Esophagus squamous epithelium (tissue), 5 donors: ENCODE measurements around the gene SYTL2. TPM values are rescaled to one million over a fixed set of nuclear protein-coding genes. Genes with fewer than 3 reads are reported as not detected.

Experiments used
- DNase-seq: peaks from one replicate; lab custom pipeline; 2025; lab: John Stamatoyannopoulos, UW
- H3K27ac ChIP-seq, 4 donors: fragments of 200-600 bp; sonication (generic); one replicate each; pipeline ENCODE4 v1.5.1; 2016 to 2019; ENCODE audit warnings: mild to moderate bottlenecking in 1 of 4
- H3K27me3 ChIP-seq, 4 donors: fragments of 200-600 bp; sonication (generic); 1 replicate in 3 of 4; 2 replicates in 1 of 4; pipeline versions ENCODE4 v1.5.1 to v1.6.0; 2017 to 2021; ENCODE audit warnings: antibody characterized with exemption in 1 of 4
- H3K36me3 ChIP-seq, 3 donors: fragments of 200-600 bp; sonication (generic); one replicate each; pipeline ENCODE4 v1.5.1; 2016 to 2019
- H3K4me1 ChIP-seq, 3 donors: fragments of 200-600 bp; sonication (generic); one replicate each; pipeline ENCODE4 v1.5.1; 2017 to 2019
- H3K4me3 ChIP-seq, 4 donors: fragments of 200-600 bp; sonication (generic); 1 replicate in 3 of 4; 2 replicates in 1 of 4; pipeline ENCODE4 v1.5.1; 2016 to 2019; ENCODE audit warnings: mild to moderate bottlenecking in 2 of 4, moderate library complexity in 1 of 4
- H3K9me3 ChIP-seq, 3 donors: fragments of 200-600 bp; sonication (generic); one replicate each; pipeline ENCODE4 v1.5.1; 2016 to 2019
- POLR2A ChIP-seq, 4 donors: fragments of 450-650 bp; IDR thresholded peaks; one replicate each; pipeline ENCODE4 v1.6.1; 2017; ENCODE audit warnings: antibody characterized with exemption in 4 of 4, mild to moderate bottlenecking in 4 of 4, moderate library complexity in 3 of 4
- WGBS, 2 donors: methylation state at CpG; one replicate each; pipeline ENCODE4 v1.1.5; 2018; 5-methylcytosine and 5-hydroxymethylcytosine counted together
- intact Hi-C: fragments of 100-400 bp; cut with DNase I; formaldehyde crosslinking; loops from one replicate; pipeline ENCODE4 v1.15.0; 2022
- total RNA-seq, 4 donors: library from RNA; depleted of rRNA; stranded (reverse); fragments of >200 nt; gene quantifications; one replicate each; pipeline ENCODE4 v1.1.0, GENCODE V29; 2016
- TF ChIP-seq, protein P1 (sequence below), 6 experiments: fragments of 450-650 bp in 4 of 6; fragments of 200-600 bp in 2 of 6; sonication (generic) in 2 of 6; IDR thresholded peaks; one replicate each; pipeline ENCODE4 v1.5.1; 2016 to 2019; ENCODE audit warnings: antibody characterized with exemption in 6 of 6, mild to moderate bottlenecking in 4 of 6, moderate library complexity in 4 of 6
- donor health status: DM: yes; HTN: yes; CAD: no.

SYTL2 gene
- total RNA-seq, 4 donors from 2014 or later = 8.8 to 16.0 (median 9.2) TPM

DNA sequence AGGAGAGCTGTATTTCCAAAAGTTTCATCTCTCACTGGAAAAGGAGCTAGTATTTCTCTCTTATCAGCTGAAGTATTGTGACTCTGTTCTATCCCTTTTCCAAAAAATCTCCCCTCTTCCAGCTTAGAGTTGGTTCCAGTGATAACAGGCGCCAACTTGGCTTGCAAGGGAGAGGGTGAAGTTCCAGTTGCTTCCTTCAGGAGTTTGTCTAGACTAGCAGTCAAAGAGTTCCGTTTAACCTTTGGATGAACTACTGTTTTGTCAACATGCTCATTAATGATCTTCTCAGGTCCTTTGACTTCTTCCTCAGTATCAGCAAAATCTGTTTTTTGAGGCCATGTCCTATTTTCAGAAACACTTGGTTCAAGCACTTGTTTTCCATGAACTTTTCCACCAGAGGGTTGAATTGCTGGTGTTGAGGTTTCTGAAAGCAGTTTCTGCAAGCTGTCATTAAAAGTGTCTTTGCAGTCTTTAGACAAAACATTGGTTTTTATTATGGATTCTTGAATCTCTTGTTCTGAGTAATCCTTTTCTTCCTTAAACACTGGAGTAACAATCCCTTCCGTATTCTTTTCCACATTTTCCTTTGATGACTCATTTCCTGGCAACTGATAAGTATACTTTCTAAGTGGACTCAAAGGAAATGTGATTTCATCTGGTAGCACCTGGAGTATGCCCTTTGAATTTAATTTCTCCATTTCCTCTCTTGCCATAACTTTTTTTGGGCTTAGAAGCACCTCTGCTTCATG, 85.3 kb downstream of the SYTL2 start:
- Histone ChIP-seq H3K9me3 (no peaks in the 10 kb centered on the region), H3K27ac (no peak overlapping the region), H3K4me1 (peaks cover 0 to 4% (median 0%) of the 10 kb centered on the region in 3 donors), H3K27me3 (no peaks in the 10 kb centered on the region), H3K4me3 (no peak overlapping the region), H3K36me3 (no peaks in the 10 kb centered on the region)
- no peak for DNase-seq
- intact Hi-C loops = no loop called here
- TF ChIP-seq, protein P1, sequence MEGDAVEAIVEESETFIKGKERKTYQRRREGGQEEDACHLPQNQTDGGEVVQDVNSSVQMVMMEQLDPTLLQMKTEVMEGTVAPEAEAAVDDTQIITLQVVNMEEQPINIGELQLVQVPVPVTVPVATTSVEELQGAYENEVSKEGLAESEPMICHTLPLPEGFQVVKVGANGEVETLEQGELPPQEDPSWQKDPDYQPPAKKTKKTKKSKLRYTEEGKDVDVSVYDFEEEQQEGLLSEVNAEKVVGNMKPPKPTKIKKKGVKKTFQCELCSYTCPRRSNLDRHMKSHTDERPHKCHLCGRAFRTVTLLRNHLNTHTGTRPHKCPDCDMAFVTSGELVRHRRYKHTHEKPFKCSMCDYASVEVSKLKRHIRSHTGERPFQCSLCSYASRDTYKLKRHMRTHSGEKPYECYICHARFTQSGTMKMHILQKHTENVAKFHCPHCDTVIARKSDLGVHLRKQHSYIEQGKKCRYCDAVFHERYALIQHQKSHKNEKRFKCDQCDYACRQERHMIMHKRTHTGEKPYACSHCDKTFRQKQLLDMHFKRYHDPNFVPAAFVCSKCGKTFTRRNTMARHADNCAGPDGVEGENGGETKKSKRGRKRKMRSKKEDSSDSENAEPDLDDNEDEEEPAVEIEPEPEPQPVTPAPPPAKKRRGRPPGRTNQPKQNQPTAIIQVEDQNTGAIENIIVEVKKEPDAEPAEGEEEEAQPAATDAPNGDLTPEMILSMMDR (IDR thresholded peaks at IDR 0.05) = peak in 1 of 6 experiments; percentile 14
- no peak for TF ChIP-seq POLR2A (IDR thresholded peaks at IDR 0.05)
- 46 to 52% methylated on average over 3 of the region's 3 CpGs for WGBS, 2 donors

DNA sequence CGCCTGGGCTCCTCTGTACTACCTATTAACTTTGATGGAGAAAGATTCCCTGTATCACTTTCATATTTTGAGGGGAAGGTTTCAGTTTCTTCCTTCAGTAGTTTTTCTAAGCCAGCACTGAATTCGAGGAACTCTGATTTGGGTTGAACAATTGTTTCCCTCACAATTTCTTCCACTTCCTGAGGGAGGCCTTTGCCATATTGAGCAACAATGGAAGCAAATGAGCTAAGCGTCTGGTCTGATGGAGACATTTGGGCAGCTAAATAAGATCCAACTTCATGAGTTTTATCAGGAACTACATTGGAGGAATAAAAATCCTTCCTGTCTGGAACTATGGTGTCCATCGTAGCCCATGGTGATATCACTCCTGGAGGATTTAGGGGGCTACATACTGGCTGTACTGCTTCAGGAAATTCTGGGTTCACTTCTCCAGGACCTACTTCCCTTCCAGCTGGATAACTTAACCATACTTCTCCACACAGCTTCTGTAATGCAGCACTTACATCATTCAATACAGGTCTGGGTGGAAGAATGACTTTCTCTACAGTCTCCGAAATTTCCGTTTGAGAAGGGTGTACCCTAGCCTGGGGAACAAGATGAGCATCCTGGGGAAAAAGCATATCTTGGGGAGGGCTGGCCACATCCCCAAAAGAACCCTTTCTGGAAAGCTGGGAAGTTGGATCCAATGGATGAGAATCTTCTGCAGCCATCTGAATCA, 86.0 kb downstream of the SYTL2 start:
- intact Hi-C loops = no loop called here
- no peak for DNase-seq
- Histone ChIP-seq H3K36me3 (no peaks in the 10 kb centered on the region), H3K4me1 (peaks cover 0 to 4% (median 0%) of the 10 kb centered on the region in 3 donors), H3K9me3 (no peaks in the 10 kb centered on the region), H3K4me3 (no peak overlapping the region), H3K27me3 (no peaks in the 10 kb centered on the region), H3K27ac (no peak overlapping the region)
- TF ChIP-seq POLR2A (IDR thresholded peaks at IDR 0.05) = no peak
- TF ChIP-seq, protein P1 (IDR thresholded peaks at IDR 0.05) = no peak
- WGBS, 2 donors = 68 to 81% methylated on average over 5 to 6 of the region's 6 CpGs

DNA sequence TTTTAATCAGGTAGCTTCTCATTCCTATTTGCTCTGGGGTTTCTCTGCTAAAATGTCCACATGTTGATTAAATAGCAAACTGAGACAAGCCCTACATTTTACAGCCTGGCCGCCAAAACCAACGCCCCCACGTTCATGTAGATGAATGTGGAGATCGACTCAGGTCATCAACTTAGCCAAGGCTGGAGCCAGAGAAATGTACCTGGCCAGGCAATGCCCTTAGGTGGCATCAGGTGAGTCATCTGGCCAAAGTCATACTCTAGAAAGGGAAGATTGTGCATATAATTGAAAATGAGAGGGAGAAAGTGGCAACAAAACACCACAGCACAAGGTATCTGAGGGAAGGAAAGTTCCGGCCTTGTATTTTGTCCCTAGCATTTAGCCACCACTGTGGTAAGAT, 87.9 kb downstream of the SYTL2 start:
- WGBS, 2 donors = 67 to 73% methylated on average over 4 to 5 of the region's 5 CpGs
- no peaks in the 10 kb centered on the region for H3K36me3 ChIP-seq
- TF ChIP-seq, protein P1 (IDR thresholded peaks at IDR 0.05) = no peak
- no peak for TF ChIP-seq POLR2A (IDR thresholded peaks at IDR 0.05)
- no peak for DNase-seq
- H3K27me3 ChIP-seq = no peaks in the 10 kb centered on the region
- intact Hi-C loops = no loop called here
- H3K9me3 ChIP-seq = no peaks in the 10 kb centered on the region
- peaks cover 0 to 4% (median 0%) of the 10 kb centered on the region in 3 donors for H3K4me1 ChIP-seq
- no peak overlapping the region for H3K27ac ChIP-seq
- H3K4me3 ChIP-seq = no peak overlapping the region

DNA sequence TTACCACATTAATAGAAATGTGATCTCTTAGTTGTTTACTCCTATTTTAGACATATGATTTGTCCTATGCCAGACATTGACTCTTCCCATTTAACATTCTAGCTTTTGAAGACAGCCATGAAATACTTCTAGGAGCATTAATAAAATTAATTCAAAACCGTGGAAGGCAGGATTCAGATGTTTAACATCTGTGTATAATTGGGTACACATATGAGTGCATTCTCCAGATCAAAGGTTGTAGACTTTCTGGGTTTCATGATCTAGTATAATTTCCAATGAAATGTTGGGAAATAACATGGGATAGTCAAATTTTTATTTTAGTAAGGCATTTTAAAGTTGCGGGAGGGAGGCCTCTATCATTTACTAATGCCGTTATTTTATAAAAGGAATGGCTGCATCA, 89.8 kb downstream of the SYTL2 start:
- DNase-seq = no peak
- intact Hi-C loops = no loop called here
- no peaks in the 10 kb centered on the region for H3K36me3 ChIP-seq
- WGBS, 2 donors = 59 to 78% methylated on average over 3 of the region's 3 CpGs
- H3K27ac ChIP-seq = no peak overlapping the region
- no peak overlapping the region for H3K4me3 ChIP-seq
- no peaks in the 10 kb centered on the region for H3K27me3 ChIP-seq
- H3K9me3 ChIP-seq = no peaks in the 10 kb centered on the region
- peaks cover 0 to 4% (median 0%) of the 10 kb centered on the region in 3 donors for H3K4me1 ChIP-seq
- no peak for TF ChIP-seq POLR2A (IDR thresholded peaks at IDR 0.05)
- TF ChIP-seq, protein P1 (IDR thresholded peaks at IDR 0.05) = no peak
